Measurements from ENCODE around the gene ZNF276.

- no peak for TF ChIP-seq EZH2 (IDR thresholded peaks at IDR 0.05)
- no peak for TF ChIP-seq POLR2AphosphoS5 (IDR thresholded peaks at IDR 0.05; ENCODE audit: borderline replicate concordance, low read depth, low read length)
- no peak for TF ChIP-seq FOXP2 (optimal IDR thresholded peaks at IDR 0.05; ENCODE audit: control extremely low read depth, extremely low read length, insufficient read depth)
Measured at GRCh38 chr16:89737341-89738071, 16.2 kb downstream of the ZNF276 start.
